GM21786 (cell line): ENCODE results near the gene PLEKHO2.

Source experiments
- ATAC-seq: cut with Tn5 transposase; IDR thresholded peaks from one replicate; pipeline ENCODE4 v1.9.1; 2021; ENCODE audit not compliant: unreplicated experiment

Gene PLEKHO2

DNA sequence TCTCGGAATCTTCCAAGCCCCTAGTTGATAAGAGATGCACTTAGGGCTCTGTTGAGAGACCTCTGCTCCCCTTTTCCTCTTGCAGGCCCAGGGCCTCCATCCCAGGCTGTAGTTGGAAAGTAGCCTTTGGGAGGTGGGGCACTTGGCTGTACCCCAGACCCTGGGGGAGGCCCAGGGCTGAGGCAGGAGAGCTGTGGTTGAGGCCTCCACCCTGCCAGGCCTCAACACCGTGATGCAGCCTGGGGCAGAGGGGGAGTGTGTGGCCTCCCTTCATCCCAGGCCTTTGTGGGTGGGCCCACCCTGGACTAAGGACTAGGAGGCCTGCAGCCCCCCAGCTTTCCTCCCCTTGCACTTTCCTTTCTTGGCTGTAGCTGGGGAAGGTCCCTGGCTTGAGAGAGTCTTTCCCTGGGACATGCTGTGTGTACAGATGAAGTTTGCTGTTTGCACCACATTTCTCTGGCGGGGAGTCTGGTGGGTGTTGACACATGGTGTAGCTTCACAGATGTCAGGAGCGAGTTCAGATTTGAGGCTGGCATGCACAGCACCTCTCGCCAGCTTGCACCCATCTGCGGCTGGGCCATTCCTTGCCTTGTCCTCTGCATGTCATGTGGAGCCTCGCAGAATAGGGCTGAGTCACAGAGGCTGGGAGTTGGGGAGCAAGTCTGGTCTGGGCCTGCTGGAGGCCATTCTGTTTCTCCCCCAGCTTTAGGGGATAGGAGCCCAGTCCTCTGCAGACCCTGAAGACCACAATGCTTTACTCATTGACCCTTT lies 13.7 kb downstream of the PLEKHO2 start:
- ATAC-seq: no peak

DNA sequence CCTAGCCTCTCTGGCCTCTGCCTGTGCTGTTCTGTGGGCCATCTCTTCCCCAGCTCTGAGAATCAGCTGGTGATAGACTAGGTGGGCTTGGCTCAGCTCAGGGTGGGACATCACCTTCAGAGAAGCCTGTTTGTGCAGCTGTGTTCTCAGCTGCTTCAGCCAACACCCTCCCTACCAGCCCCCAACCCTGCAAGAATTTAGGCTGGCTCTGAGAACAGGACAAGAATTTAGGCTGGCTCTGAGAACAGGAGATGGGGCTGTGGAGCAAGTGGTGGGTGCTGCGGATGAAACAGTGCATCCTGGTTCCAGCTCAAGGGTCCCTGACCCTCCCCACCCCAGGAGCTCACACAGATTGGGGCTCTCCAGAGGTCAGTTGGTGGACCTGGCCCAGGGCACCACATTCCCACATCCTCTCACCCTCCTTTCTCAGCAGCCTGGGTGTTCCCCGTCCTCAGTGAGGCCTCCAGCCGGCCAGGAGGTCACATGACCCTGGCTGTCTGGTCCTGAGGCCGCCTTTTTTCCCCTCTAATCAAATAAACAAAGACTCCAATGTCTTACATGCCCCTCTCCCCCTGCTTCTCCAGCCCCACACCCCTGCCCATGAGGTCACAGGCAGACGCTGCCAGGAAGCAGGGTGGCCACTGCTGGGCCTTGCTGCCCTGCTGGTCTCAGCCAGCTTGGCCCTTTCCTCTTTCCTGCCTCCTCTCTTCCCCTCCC lies 14.9 kb downstream of the PLEKHO2 start:
- no peak for ATAC-seq

GRCh38 chr15:64857421-64857820 lies 15.7 kb downstream of the PLEKHO2 start:
- no peak for ATAC-seq

- ATAC-seq: no peak
Observed at GRCh38 chr15:64858021-64858575, 16.4 kb downstream of the PLEKHO2 start.

DNA sequence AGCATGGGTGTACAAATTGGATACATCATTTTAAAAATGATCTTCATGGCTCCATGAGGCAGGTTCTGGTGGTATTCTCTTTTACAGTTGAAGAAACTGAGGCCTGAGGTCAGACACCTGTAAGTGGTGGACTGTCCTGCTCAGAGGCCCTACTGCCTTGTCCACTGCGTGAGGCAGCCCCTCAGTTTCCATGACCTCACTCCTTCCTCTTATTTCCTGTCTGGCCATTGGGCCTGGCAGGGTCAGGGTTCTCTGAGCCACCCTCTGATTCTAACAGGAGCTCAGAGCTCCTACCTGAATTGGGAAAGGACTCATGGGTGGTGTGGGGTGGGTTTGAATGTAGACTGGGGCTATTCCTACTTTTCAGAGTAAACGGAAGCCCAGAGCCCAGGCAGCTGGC lies 17.5 kb downstream of the PLEKHO2 start:
- ATAC-seq: no peak

GRCh38 chr15:64861331-64861730 lies 19.6 kb downstream of the PLEKHO2 start:
- ATAC-seq: no peak

GRCh38 chr15:64861960-64862359 lies 20.2 kb downstream of the PLEKHO2 start:
- ATAC-seq: no peak

GRCh38 chr15:64862408-64862807 lies 20.7 kb downstream of the PLEKHO2 start:
- ATAC-seq: no peak

GRCh38 chr15:64864068-64864467 lies 22.4 kb downstream of the PLEKHO2 start:
- no peak for ATAC-seq

DNA sequence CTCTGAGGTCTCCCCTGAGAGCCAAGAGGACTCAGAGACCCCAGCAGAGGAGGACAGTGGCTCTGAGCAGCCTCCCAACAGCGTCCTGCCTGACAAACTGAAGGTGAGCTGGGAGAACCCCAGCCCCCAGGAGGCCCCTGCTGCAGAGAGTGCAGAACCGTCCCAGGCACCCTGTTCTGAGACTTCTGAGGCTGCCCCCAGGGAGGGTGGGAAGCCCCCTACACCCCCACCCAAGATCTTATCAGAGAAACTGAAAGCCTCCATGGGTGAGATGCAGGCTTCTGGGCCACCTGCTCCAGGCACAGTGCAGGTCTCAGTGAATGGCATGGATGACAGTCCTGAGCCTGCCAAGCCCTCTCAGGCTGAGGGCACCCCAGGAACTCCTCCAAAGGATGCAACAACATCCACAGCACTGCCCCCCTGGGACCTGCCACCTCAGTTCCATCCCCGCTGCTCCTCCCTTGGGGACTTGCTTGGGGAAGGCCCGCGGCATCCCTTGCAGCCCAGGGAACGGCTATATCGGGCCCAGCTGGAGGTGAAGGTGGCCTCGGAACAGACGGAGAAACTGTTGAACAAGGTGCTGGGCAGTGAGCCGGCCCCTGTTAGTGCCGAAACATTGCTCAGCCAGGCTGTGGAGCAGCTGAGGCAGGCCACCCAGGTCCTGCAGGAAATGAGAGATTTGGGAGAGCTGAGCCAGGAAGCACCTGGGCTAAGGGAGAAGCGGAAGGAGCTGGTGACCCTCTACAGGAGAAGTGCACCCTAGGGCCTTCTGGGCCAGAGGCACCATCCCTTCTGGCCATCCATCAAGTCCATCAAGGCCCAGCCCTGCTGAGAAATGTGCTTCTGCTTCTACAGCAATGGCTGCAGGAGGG lies 23.6 kb downstream of the PLEKHO2 start:
- ATAC-seq: peak; percentile 46

GRCh38 chr15:64865998-64866520 lies 24.3 kb downstream of the PLEKHO2 start:
- no peak for ATAC-seq

- no peak for ATAC-seq
Observed at GRCh38 chr15:64869501-64869900, 27.8 kb downstream of the PLEKHO2 start.

- ATAC-seq: no peak
Observed at GRCh38 chr15:64870353-64870752, 28.6 kb downstream of the PLEKHO2 start.

DNA sequence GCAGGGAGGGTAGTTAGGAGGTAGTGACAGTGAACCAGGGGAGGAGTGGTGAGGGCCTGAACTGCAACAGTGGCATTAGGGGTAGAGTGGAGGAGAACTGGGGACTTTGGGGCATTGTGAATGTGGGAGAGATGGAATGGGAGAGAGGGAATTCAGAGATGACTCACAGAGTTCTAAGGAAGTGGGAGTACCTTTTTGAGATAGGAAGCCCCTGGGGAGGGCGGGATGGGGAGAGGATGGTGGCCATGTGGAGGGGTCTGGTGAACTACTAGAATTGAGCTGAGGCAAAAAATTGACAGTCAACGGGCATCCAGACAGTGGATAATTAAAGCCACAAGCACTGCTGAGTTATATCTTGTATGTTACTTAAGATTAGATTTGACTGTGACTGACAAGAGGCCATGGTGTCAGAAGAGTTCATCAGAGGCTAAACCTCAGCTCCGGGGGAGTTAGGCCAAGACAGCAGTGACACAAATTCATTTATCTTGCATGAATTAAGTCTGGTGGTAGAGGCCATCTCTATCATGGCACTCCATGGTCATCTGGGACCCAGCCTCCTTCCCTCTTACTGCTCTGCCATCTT lies 34.0 kb downstream of the PLEKHO2 start:
- no peak for ATAC-seq

GRCh38 chr15:64877435-64877834 lies 35.7 kb downstream of the PLEKHO2 start:
- ATAC-seq: no peak

DNA sequence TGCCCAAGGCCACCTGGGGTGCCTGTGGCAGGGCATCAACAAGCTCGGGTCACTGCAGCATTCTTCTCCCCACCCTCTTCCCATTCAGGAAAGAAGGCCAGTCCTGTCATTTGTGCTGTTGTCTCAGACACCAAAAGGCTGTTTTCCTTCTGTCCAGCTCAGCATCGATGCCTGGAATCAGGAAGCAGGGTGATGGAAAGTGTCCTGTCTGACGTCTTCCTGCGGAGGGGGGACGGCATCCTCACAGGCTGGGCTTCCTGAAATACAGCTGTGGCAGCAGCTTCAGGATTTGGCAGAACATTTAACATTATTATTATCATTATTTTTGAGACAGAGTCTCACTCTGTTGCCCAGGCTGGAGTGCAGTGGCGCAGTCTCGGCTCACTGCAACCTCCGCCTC lies 37.0 kb downstream of the PLEKHO2 start:
- no peak for ATAC-seq

DNA sequence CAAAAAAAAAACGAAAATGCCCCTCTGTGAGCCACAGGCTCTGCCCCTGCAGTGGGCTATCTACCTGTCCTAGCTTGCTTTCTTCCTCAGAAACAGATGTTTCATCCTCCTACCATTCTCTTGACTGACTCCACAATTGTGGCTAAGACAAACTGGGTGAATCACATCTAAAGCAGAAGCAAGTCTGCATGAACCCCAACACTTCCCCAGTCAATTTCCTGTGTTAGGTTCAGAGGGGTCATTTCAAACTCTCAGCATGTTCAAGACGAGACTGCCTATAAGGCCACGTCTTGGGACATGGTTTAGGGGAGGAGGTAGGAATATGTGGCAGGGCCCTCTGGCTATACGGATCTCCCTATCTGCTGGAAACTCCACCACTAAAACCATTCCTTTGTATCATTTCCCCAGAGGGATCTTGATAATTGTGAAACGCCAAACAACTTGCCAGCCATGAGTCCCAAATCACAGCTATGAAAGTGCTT lies 41.4 kb downstream of the PLEKHO2 start:
- ATAC-seq: peak; percentile 48

DNA sequence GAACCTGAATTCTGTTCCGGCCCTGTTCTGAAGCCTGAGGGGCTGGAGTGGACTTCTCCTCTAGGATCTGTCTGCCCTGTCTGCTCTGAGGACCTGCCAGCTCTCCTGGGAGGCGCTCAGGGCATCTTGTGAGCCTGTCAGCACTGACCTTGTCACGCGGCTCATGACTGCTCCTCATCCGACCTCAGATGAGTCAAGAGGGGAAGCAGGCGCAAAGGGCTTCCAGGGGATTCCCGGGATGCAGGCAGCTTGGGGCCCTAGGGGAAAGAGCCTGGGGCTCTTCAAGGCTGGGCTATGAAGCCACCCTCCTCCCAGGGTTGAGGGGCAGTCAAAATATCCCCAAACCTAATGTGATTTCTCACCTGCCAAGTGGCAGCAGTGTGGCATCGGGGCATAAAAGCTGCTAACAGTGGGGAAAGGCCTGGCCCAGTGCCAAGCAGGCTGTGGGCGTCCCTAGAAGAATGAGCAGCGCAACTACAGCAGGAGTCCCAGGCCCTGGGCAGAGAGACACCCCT lies 42.3 kb downstream of the PLEKHO2 start:
- ATAC-seq: peak; percentile 53

GRCh38 chr15:64884679-64885078 lies 43.0 kb downstream of the PLEKHO2 start:
- no peak for ATAC-seq

GRCh38 chr15:64888336-64888735 lies 46.6 kb downstream of the PLEKHO2 start:
- ATAC-seq: no peak
